Peyer's patch (tissue), 4 donors: ENCODE data around the gene GPR158. TPM values are rescaled to one million over a fixed set of nuclear protein-coding genes. Genes with fewer than 3 reads are reported as not detected.

Experiments used
- DNase-seq, 3 donors: peaks; one replicate each; pipeline ENCODE4 v3.0.0-alpha.2; 2017 to 2019
- H3K27ac ChIP-seq, 4 donors: fragments of 200-600 bp; sonication (generic); one replicate each; pipeline ENCODE4 v1.5.1; 2016 to 2019
- H3K27me3 ChIP-seq, 2 donors: fragments of 200-600 bp; sonication (generic); one replicate each; pipeline ENCODE4 v1.5.1; 2019
- H3K36me3 ChIP-seq, 3 donors: fragments of 200-600 bp; sonication (generic); one replicate each; pipeline ENCODE4 v1.5.1; 2016 to 2019
- H3K4me1 ChIP-seq, 4 donors: fragments of 200-600 bp; sonication (generic); one replicate each; pipeline ENCODE4 v1.5.1; 2016 to 2019
- H3K4me3 ChIP-seq, 4 donors: fragments of 200-600 bp; sonication (generic); 1 replicate in 3 of 4; 2 replicates in 1 of 4; pipeline ENCODE4 v1.5.1; 2016 to 2019; ENCODE audit warnings: mild to moderate bottlenecking in 1 of 4
- H3K9me3 ChIP-seq, 4 donors: fragments of 200-600 bp; sonication (generic); one replicate each; pipeline ENCODE4 v1.5.1; 2016 to 2019; ENCODE audit warnings: mild to moderate bottlenecking in 1 of 4
- CTCF ChIP-seq, 6 experiments: fragments of 450-650 bp in 4 of 6; fragments of 200-600 bp in 2 of 6; sonication (generic) in 1 of 6; IDR thresholded peaks; one replicate each; pipeline ENCODE4 v1.5.1; 2017 to 2019; ENCODE audit warnings: antibody characterized with exemption in 6 of 6, mild to moderate bottlenecking in 3 of 6, moderate library complexity in 1 of 6
- POLR2A ChIP-seq, 2 donors: fragments of 450-650 bp; IDR thresholded peaks; one replicate each; pipeline ENCODE4 v1.5.1; 2017; ENCODE audit warnings: antibody characterized with exemption in 2 of 2, mild to moderate bottlenecking in 2 of 2, moderate library complexity in 2 of 2
- total RNA-seq, 4 donors: library from RNA; depleted of rRNA; stranded (reverse); fragments of >200 nt; gene quantifications; one replicate each; pipeline ENCODE4 v1.1.0, GENCODE V29; 2016

GPR158 gene
- total RNA-seq, 4 donors from 2014 or later = under 0.01 to 0.28 (median 0.27) TPM; not detected in 1

- no peaks in the 10 kb centered on the region for H3K9me3 ChIP-seq
- H3K4me3 ChIP-seq = no peak overlapping the region
- H3K4me1 ChIP-seq = no peaks in the 10 kb centered on the region
- DNase-seq = no peak
- TF ChIP-seq POLR2A (IDR thresholded peaks at IDR 0.05) (no peak), CTCF (IDR thresholded peaks at IDR 0.05) (no peak)
- no peak overlapping the region for H3K27ac ChIP-seq
- no peaks in the 10 kb centered on the region for H3K36me3 ChIP-seq
- no peaks in the 10 kb centered on the region for H3K27me3 ChIP-seq
These were observed 57.0 kb downstream of the GPR158 start for GRCh38 chr10:25231751-25232150.

GRCh38 chr10:25232204-25232603, 57.4 kb downstream of the GPR158 start:
- no peaks in the 10 kb centered on the region for H3K36me3 ChIP-seq
- H3K27me3 ChIP-seq = no peaks in the 10 kb centered on the region
- H3K4me3 ChIP-seq = no peak overlapping the region
- no peak overlapping the region for H3K27ac ChIP-seq
- TF ChIP-seq POLR2A (IDR thresholded peaks at IDR 0.05) = no peak
- TF ChIP-seq CTCF (IDR thresholded peaks at IDR 0.05) = no peak
- H3K9me3 ChIP-seq = no peaks in the 10 kb centered on the region
- DNase-seq = no peak
- no peaks in the 10 kb centered on the region for H3K4me1 ChIP-seq

- no peak for DNase-seq
- no peaks in the 10 kb centered on the region for H3K9me3 ChIP-seq
- no peak overlapping the region for H3K4me3 ChIP-seq
- no peaks in the 10 kb centered on the region for H3K27me3 ChIP-seq
- TF ChIP-seq CTCF (IDR thresholded peaks at IDR 0.05) (no peak), POLR2A (IDR thresholded peaks at IDR 0.05) (no peak)
- H3K36me3 ChIP-seq = no peaks in the 10 kb centered on the region
- H3K27ac ChIP-seq = no peak overlapping the region
- no peaks in the 10 kb centered on the region for H3K4me1 ChIP-seq
These were observed 70.4 kb downstream of the GPR158 start for GRCh38 chr10:25245165-25245564.

- DNase-seq = no peak
- Histone ChIP-seq H3K4me1 (no peaks in the 10 kb centered on the region), H3K27ac (no peak overlapping the region), H3K36me3 (no peaks in the 10 kb centered on the region), H3K27me3 (no peaks in the 10 kb centered on the region), H3K4me3 (no peak overlapping the region), H3K9me3 (no peaks in the 10 kb centered on the region)
- TF ChIP-seq POLR2A (IDR thresholded peaks at IDR 0.05) (no peak), CTCF (IDR thresholded peaks at IDR 0.05) (no peak)
These were observed 82.8 kb downstream of the GPR158 start for GRCh38 chr10:25257646-25258045.

GRCh38 chr10:25261110-25261509, 86.3 kb downstream of the GPR158 start:
- no peak for DNase-seq
- H3K4me3 ChIP-seq = no peak overlapping the region
- H3K4me1 ChIP-seq = no peaks in the 10 kb centered on the region
- H3K27ac ChIP-seq = no peak overlapping the region
- no peaks in the 10 kb centered on the region for H3K27me3 ChIP-seq
- TF ChIP-seq POLR2A (IDR thresholded peaks at IDR 0.05) (no peak), CTCF (IDR thresholded peaks at IDR 0.05) (no peak)
- H3K36me3 ChIP-seq = no peaks in the 10 kb centered on the region
- no peaks in the 10 kb centered on the region for H3K9me3 ChIP-seq

- Histone ChIP-seq H3K27ac (no peak overlapping the region), H3K4me1 (no peaks in the 10 kb centered on the region), H3K27me3 (no peaks in the 10 kb centered on the region), H3K4me3 (no peak overlapping the region), H3K9me3 (no peaks in the 10 kb centered on the region), H3K36me3 (no peaks in the 10 kb centered on the region)
- TF ChIP-seq CTCF (IDR thresholded peaks at IDR 0.05) = no peak
- no peak for TF ChIP-seq POLR2A (IDR thresholded peaks at IDR 0.05)
- DNase-seq = no peak
These were observed 86.8 kb downstream of the GPR158 start for GRCh38 chr10:25261558-25261957.
